Measurements from ENCODE around the gene TMED9.

Gene TMED9

GRCh38 chr5:177588413-177588909 lies 3.5 kb upstream of the TMED9 start:
- DNase-seq = no peak

- DNase-seq = no peak
These were observed 1.6 kb upstream of the TMED9 start for GRCh38 chr5:177590406-177590805.

- no peak for DNase-seq
These were observed 353 bp upstream of the TMED9 start for GRCh38 chr5:177591690-177592009.

- no peak for DNase-seq
These were observed 902 bp downstream of the TMED9 start for GRCh38 chr5:177592905-177593304.

GRCh38 chr5:177593511-177593910 lies 1.5 kb downstream of the TMED9 start:
- no peak for DNase-seq

- DNase-seq = no peak
These were observed 2.1 kb downstream of the TMED9 start for GRCh38 chr5:177594071-177594470.

- DNase-seq = no peak
These were observed 3.1 kb downstream of the TMED9 start for GRCh38 chr5:177595026-177595585.

- no peak for DNase-seq
These were observed 4.2 kb downstream of the TMED9 start for GRCh38 chr5:177595991-177596774.

GRCh38 chr5:177596775-177597238 lies 4.8 kb downstream of the TMED9 start:
- no peak for DNase-seq

- DNase-seq = no peak
These were observed 6.5 kb downstream of the TMED9 start for GRCh38 chr5:177598477-177598876.

- peak; percentile 88 for DNase-seq
These were observed 7.9 kb downstream of the TMED9 start, which contains the start of gene B4GALT7 for GRCh38 chr5:177599731-177600507. Gene B4GALT7, plus strand, starts transcription at chr5:177600132. Its CDS starts 79 bp downstream, at chr5:177600211.

GRCh38 chr5:177600508-177601018 lies 8.6 kb downstream of the TMED9 start:
- DNase-seq = no peak

GRCh38 chr5:177601126-177601525 lies 9.1 kb downstream of the TMED9 start:
- no peak for DNase-seq

GRCh38 chr5:177601577-177602457 lies 9.8 kb downstream of the TMED9 start:
- no peak for DNase-seq

GRCh38 chr5:177602458-177602830 lies 10.4 kb downstream of the TMED9 start:
- no peak for DNase-seq

GRCh38 chr5:177603631-177604030 lies 11.6 kb downstream of the TMED9 start:
- no peak for DNase-seq

GRCh38 chr5:177604116-177604521 lies 12.1 kb downstream of the TMED9 start:
- DNase-seq = no peak

GRCh38 chr5:177604656-177605055 lies 12.7 kb downstream of the TMED9 start:
- no peak for DNase-seq

GRCh38 chr5:177605078-177605477 lies 13.1 kb downstream of the TMED9 start:
- DNase-seq = no peak

GRCh38 chr5:177605667-177606066 lies 13.7 kb downstream of the TMED9 start:
- DNase-seq = no peak

GRCh38 chr5:177606071-177607051 lies 14.4 kb downstream of the TMED9 start:
- no peak for DNase-seq
